Endothelial cell of umbilical vein (primary cell): ENCODE data around the gene CNTN1. TPM values are rescaled to one million over a fixed set of nuclear protein-coding genes. Genes with fewer than 3 reads are reported as not detected.

ENCODE experiments used
- BruUV-seq: library from RNA; stranded (reverse); fragments of 400-500 nt; replicated peaks from 2 replicates; lab custom pipeline; 2021; lab: Mats Ljungman, UMichigan
- CTCF ChIA-PET: fragments of 300-600, 350-600 bp; sonication (Branson Sonifier 250); formaldehyde crosslinking; loops from one replicate; lab custom pipeline; 2021; ENCODE audit warnings: antibody characterized with exemption, inconsistent platforms; lab: Charles Lee
- POLR2A ChIA-PET: fragments of 300-600, 350-600 bp; sonication (Branson Sonifier 250); formaldehyde crosslinking; loops from one replicate; lab custom pipeline; 2021; ENCODE audit warnings: antibody characterized with exemption, inconsistent platforms; lab: Charles Lee
- DNase-seq: peaks from one replicate; pipeline ENCODE4 v3.0.0-alpha.2; 2011; ENCODE audit warnings: low read depth, low spot score
- FAIRE-seq: peaks from 2 replicates; lab custom pipeline; 2011; peaks lifted over from hg19 to GRCh38; lab: Jason Lieb, UNC
- H2AFZ ChIP-seq: 2 replicates; pipeline ENCODE4 v1.6.0; 2012; ENCODE audit warnings: low read depth, low read length, control low read depth, inconsistent platforms
- H3K27ac ChIP-seq: 2 replicates; pipeline ENCODE4 v1.5.1; 2011; ENCODE audit warnings: low read depth, mild to moderate bottlenecking, control low read depth, low read length, moderate library complexity; ENCODE audit not compliant: insufficient read depth
- H3K27me3 ChIP-seq, 2 experiments: 2 replicates each; pipeline versions ENCODE4 v1.6.0 to v1.6.1; 2011; ENCODE audit warnings: low read length in 2 of 2, mixed read lengths in 1 of 2; ENCODE audit not compliant: control insufficient read depth in 2 of 2, insufficient read depth in 2 of 2
- H3K36me3 ChIP-seq, 2 experiments: 2 replicates in 1 of 2; 3 replicates in 1 of 2; pipeline ENCODE4 v1.5.1; 2011; ENCODE audit warnings: low read length in 2 of 2, mild to moderate bottlenecking in 1 of 2, moderate library complexity in 1 of 2; ENCODE audit not compliant: control insufficient read depth in 2 of 2, insufficient read depth in 2 of 2; ENCODE audit errors: extremely low read depth in 1 of 2
- H3K4me1 ChIP-seq: 3 replicates; pipeline ENCODE4 v1.5.1; 2011; ENCODE audit warnings: mild to moderate bottlenecking, low read length; ENCODE audit not compliant: control insufficient read depth, insufficient read depth; ENCODE audit errors: extremely low read depth
- H3K4me2 ChIP-seq: 2 replicates; pipeline ENCODE4 v1.6.1; 2011; ENCODE audit warnings: low read length, control low read depth, mixed read lengths; ENCODE audit not compliant: insufficient read depth
- H3K4me3 ChIP-seq, 3 experiments: fragments of 200-600 bp in 1 of 3; sonication (generic), shearing (Covaris generic) in 1 of 3; replicated peaks in 1 of 3; 2 replicates each; pipeline ENCODE4 v1.5.1; 2011 to 2016; ENCODE audit warnings: control low read depth in 3 of 3, low read length in 3 of 3, mild to moderate bottlenecking in 2 of 3, inconsistent platforms in 1 of 3, low read depth in 1 of 3, moderate library complexity in 1 of 3; ENCODE audit not compliant: insufficient read depth in 1 of 3
- H3K79me2 ChIP-seq: 2 replicates; pipeline ENCODE4 v1.6.0; 2012; ENCODE audit warnings: low read length, inconsistent platforms; ENCODE audit not compliant: control insufficient read depth, insufficient read depth
- H3K9ac ChIP-seq: replicated peaks from 2 replicates; pipeline ENCODE3; 2011; ENCODE audit warnings: low read length, control low read depth; ENCODE audit not compliant: insufficient read depth; ENCODE audit errors: extremely low read depth
- H3K9me1 ChIP-seq: replicated peaks from 3 replicates; pipeline ENCODE4 v1.6.0; 2011; ENCODE audit warnings: mild to moderate bottlenecking, low read length; ENCODE audit not compliant: control insufficient read depth, insufficient read depth; ENCODE audit errors: extremely low read depth
- H3K9me3 ChIP-seq: replicated peaks from 2 replicates; pipeline ENCODE4 v1.5.1; 2012; ENCODE audit warnings: low read length, inconsistent platforms; ENCODE audit not compliant: control insufficient read depth, insufficient read depth
- H4K20me1 ChIP-seq: replicated peaks from 2 replicates; pipeline ENCODE3; 2011; ENCODE audit warnings: mild to moderate bottlenecking, low read length; ENCODE audit not compliant: control insufficient read depth, insufficient read depth; ENCODE audit errors: extremely low read depth
- CTCF ChIP-seq, 2 donors: IDR thresholded peaks; 1 replicate in 1 of 2; 2 replicates in 1 of 2; pipeline ENCODE4 v1.5.1; 2011; ENCODE audit warnings: low read length in 2 of 2, mild to moderate bottlenecking in 2 of 2, moderate library complexity in 2 of 2, control low read depth in 1 of 2, inconsistent platforms in 1 of 2, low read depth in 1 of 2; ENCODE audit not compliant: insufficient read depth in 1 of 2; ENCODE audit errors: extremely low read depth in 1 of 2
- EZH2 ChIP-seq: IDR thresholded peaks from 2 replicates; pipeline ENCODE4 v1.6.1; 2012; ENCODE audit warnings: borderline replicate concordance, low read depth, mild to moderate bottlenecking, moderate library complexity, low read length, inconsistent platforms; ENCODE audit not compliant: severe bottlenecking
- FOS ChIP-seq: IDR thresholded peaks from 2 replicates; pipeline ENCODE4 v1.6.1; 2011; ENCODE audit warnings: mild to moderate bottlenecking, low read length, moderate library complexity, borderline replicate concordance; ENCODE audit not compliant: insufficient read depth
- GATA2 ChIP-seq: IDR thresholded peaks from 2 replicates; pipeline ENCODE4 v1.7.0; 2011; ENCODE audit warnings: low read depth, mild to moderate bottlenecking, moderate library complexity, mixed read lengths, low read length; ENCODE audit not compliant: insufficient read length, insufficient read depth
- JUN ChIP-seq: IDR thresholded peaks from 2 replicates; pipeline ENCODE4 v1.6.1; 2011; ENCODE audit warnings: borderline replicate concordance, low read depth; ENCODE audit not compliant: insufficient read length, insufficient read depth
- MAX ChIP-seq: IDR thresholded peaks from 2 replicates; pipeline ENCODE4 v1.6.1; 2011; ENCODE audit not compliant: insufficient read depth, insufficient read length
- MYC ChIP-seq: IDR thresholded peaks from one replicate; pipeline ENCODE4 v1.6.1; 2011; ENCODE audit warnings: mild to moderate bottlenecking, low read depth, low read length
- POLR2A ChIP-seq: IDR thresholded peaks from 2 replicates; pipeline ENCODE4 v1.6.1; 2012; ENCODE audit warnings: low read depth, mild to moderate bottlenecking, control low read depth, low read length
- POLR2AphosphoS5 ChIP-seq: IDR thresholded peaks from 2 replicates; pipeline ENCODE4 v1.6.1; 2012; ENCODE audit warnings: low read depth, mild to moderate bottlenecking, control low read depth, low read length, moderate library complexity; ENCODE audit not compliant: insufficient read depth
- dilution Hi-C: fragments of 300-500 bp; cut with MboI; formaldehyde crosslinking; loops from one replicate; pipeline ENCODE4 v1.15.0; 2019; ENCODE audit warnings: low sequenced_read_pairs; ENCODE audit not compliant: extremely low pct_ligation_motif_present
- intact Hi-C: fragments of 100-400 bp; cut with micrococcal nuclease; formaldehyde crosslinking; loops from one replicate; pipeline ENCODE4 v1.10.0; 2022
- polyA plus RNA-seq, 4 experiments: library from polyadenylated mRNA; depleted of rRNA in 3 of 4; stranded (reverse) in 3 of 4; unstranded in 1 of 4; fragments of >200 nt; gene quantifications; 2 replicates each; pipeline versions ENCODE4 v1.2.1 to v1.2.3, GENCODE V29; 2011 to 2012; ENCODE audit warnings: missing spikeins in 1 of 4
- total RNA-seq: library from RNA; stranded (reverse); gene quantifications from 2 replicates; pipeline ENCODE4 v1.2.3, GENCODE V29; 2021

Gene CNTN1
- total and polyA plus RNA-seq, 2 donors (not counting 3 experiments of a cell fraction or from before 2014, with no cell fraction given), result 0.07 TPM; not detected in 1

GRCh38 chr12:40999210-40999609, 307.0 kb downstream of the CNTN1 start:
- FAIRE-seq (no peak), DNase-seq (peak; percentile 47)
- no peaks in the 10 kb centered on the region for H3K9me3 ChIP-seq
- H3K4me3 ChIP-seq, result no peak overlapping the region
- no peaks in the 10 kb centered on the region for H3K79me2 ChIP-seq
- H3K36me3 ChIP-seq, result no peaks in the 10 kb centered on the region
- H3K4me2 ChIP-seq, result no peak overlapping the region
- CTCF ChIA-PET, result interaction anchor here (0.8 to 1.6 kb wide), 6 partner anchors 11 to 146 kb away, joined by 3 to 8 read pairs (median 3); no protein-coding TSS in a partner anchor
- no peaks in the 10 kb centered on the region for H3K27me3 ChIP-seq
- dilution Hi-C loops (no loop called here), intact Hi-C loops (loop anchor here (1.0 kb wide), 1 partner anchor 15 kb away; no protein-coding TSS in a partner anchor)
- peaks cover 3% of the 10 kb centered on the region for H3K4me1 ChIP-seq
- H3K9ac ChIP-seq, result no peak overlapping the region
- no TSS peak for BruUV-seq
- POLR2A ChIA-PET, result interaction anchor here (0.6 kb wide), 1 partner anchor 1025 kb away, joined by 5 read pairs; no protein-coding TSS in a partner anchor
- H2AFZ ChIP-seq, result no peak overlapping the region
- H4K20me1 ChIP-seq, result no peaks in the 10 kb centered on the region
- no peak overlapping the region for H3K27ac ChIP-seq
- no peaks in the 10 kb centered on the region for H3K9me1 ChIP-seq
- TF ChIP-seq MYC (no peak), POLR2A (no peak), POLR2AphosphoS5 (no peak), CTCF (IDR thresholded peaks at IDR 0.05; ENCODE audit: extremely low read depth in 1 of 2, insufficient read depth in 1 of 2, low read depth in 1 of 2, low read length in 2 of 2) (no peak), GATA2 (no peak), MAX (no peak), JUN (no peak), FOS (no peak), EZH2 (no peak)
